Stimulated activated naive B cell treated with anti-CD40 and anti-IgM and Interleukin-4, amounts not matched to agents 10 μg/mL and 1 μg/mL and 100 μg/mL, for 72 hours (primary cell): Measurements from ENCODE around the gene FAM118B.
A peak's percentile ranks its signal among the peaks of the same experiment; 100 is the strongest.

Source experiments
- ATAC-seq, 2 donors: fragments of 150-1000 bp; cut with Tn5 transposase; replicated peaks; 2 replicates each; pipeline ENCODE4 v1.10.0; 2021; ENCODE audit warnings: moderate library complexity in 1 of 2
- DNase-seq: peaks from one replicate; pipeline ENCODE4 v3.0.0; 2021
- H3K27ac Mint-ChIP-seq: one replicate; pipeline ENCODE4 v1.8.0; 2022; ENCODE audit warnings: mild to moderate bottlenecking, mixed read lengths
- H3K27me3 Mint-ChIP-seq, 2 donors: one replicate each; pipeline ENCODE4 v1.8.0; 2022; ENCODE audit warnings: mixed read lengths in 2 of 2
- H3K36me3 Mint-ChIP-seq, 2 donors: one replicate each; pipeline ENCODE4 v1.8.0; 2022; ENCODE audit warnings: mixed read lengths in 2 of 2, mild to moderate bottlenecking in 1 of 2
- H3K4me1 Mint-ChIP-seq, 2 donors: one replicate each; pipeline ENCODE4 v1.8.0; 2022; ENCODE audit warnings: mixed read lengths in 2 of 2, mild to moderate bottlenecking in 1 of 2
- H3K4me3 Mint-ChIP-seq, 2 donors: one replicate each; pipeline ENCODE4 v1.8.0; 2022; ENCODE audit warnings: mild to moderate bottlenecking in 2 of 2, mixed read lengths in 2 of 2, moderate library complexity in 1 of 2
- H3K9me3 Mint-ChIP-seq, 2 donors: one replicate each; pipeline ENCODE4 v1.8.0; 2022; ENCODE audit warnings: mixed read lengths in 2 of 2, mild to moderate bottlenecking in 1 of 2

The FAM118B gene

GRCh38 chr11:126193038-126193478 lies 18.5 kb upstream of the FAM118B start:
- H3K9me3 Mint-ChIP-seq = peaks cover 6 to 8% of the 10 kb centered on the region in 2 donors
- no peak overlapping the region for H3K27ac Mint-ChIP-seq
- peaks cover 16 to 27% of the 10 kb centered on the region in 2 donors for H3K4me1 Mint-ChIP-seq
- DNase-seq (no peak), ATAC-seq (no peak)
- H3K27me3 Mint-ChIP-seq = no peaks in the 10 kb centered on the region
- peaks cover 64 to 75% of the 10 kb centered on the region in 2 donors for H3K36me3 Mint-ChIP-seq
- H3K4me3 Mint-ChIP-seq = no peak overlapping the region

GRCh38 chr11:126194121-126194543 lies 17.4 kb upstream of the FAM118B start:
- Mint-ChIP-seq H3K36me3 (peaks cover 65 to 72% of the 10 kb centered on the region in 2 donors), H3K4me3 (no peak overlapping the region), H3K4me1 (peaks cover 7 to 19% of the 10 kb centered on the region in 2 donors), H3K27me3 (no peaks in the 10 kb centered on the region), H3K27ac (no peak overlapping the region), H3K9me3 (peaks cover 10 to 12% of the 10 kb centered on the region in 2 donors)
- DNase-seq = no peak
- peak; percentile 45 to 53 for ATAC-seq

- DNase-seq (no peak), ATAC-seq (no peak)
- Mint-ChIP-seq H3K4me3 (no peak overlapping the region), H3K36me3 (peaks cover 69 to 79% of the 10 kb centered on the region in 2 donors), H3K9me3 (peaks cover 10 to 12% of the 10 kb centered on the region in 2 donors), H3K4me1 (peaks cover 7 to 16% of the 10 kb centered on the region in 2 donors), H3K27me3 (no peaks in the 10 kb centered on the region), H3K27ac (no peak overlapping the region)
Observed at GRCh38 chr11:126195119-126195518, 16.5 kb upstream of the FAM118B start.

GRCh38 chr11:126197277-126197939 lies 14.2 kb upstream of the FAM118B start:
- no peak overlapping the region for H3K27ac Mint-ChIP-seq
- H3K36me3 Mint-ChIP-seq = peaks cover 59 to 79% of the 10 kb centered on the region in 2 donors
- ATAC-seq (peak in 1 of 2 donors; percentile 45), DNase-seq (no peak)
- H3K27me3 Mint-ChIP-seq = no peaks in the 10 kb centered on the region
- H3K9me3 Mint-ChIP-seq = peaks cover 10 to 12% of the 10 kb centered on the region in 2 donors
- H3K4me1 Mint-ChIP-seq = peaks cover 0 to 16% of the 10 kb centered on the region in 2 donors
- no peak overlapping the region for H3K4me3 Mint-ChIP-seq

GRCh38 chr11:126198648-126199047 lies 12.9 kb upstream of the FAM118B start:
- no peak overlapping the region for H3K4me3 Mint-ChIP-seq
- no peak for DNase-seq

GRCh38 chr11:126202646-126203359 lies 8.8 kb upstream of the FAM118B start:
- DNase-seq (no peak), ATAC-seq (no peak)
- peaks cover 51 to 68% of the 10 kb centered on the region in 2 donors for H3K36me3 Mint-ChIP-seq
- peaks cover 6 to 7% of the 10 kb centered on the region in 2 donors for H3K9me3 Mint-ChIP-seq
- no peak overlapping the region for H3K4me3 Mint-ChIP-seq
- H3K4me1 Mint-ChIP-seq = peaks cover 0 to 5% of the 10 kb centered on the region in 2 donors
- no peaks in the 10 kb centered on the region for H3K27me3 Mint-ChIP-seq
- no peak overlapping the region for H3K27ac Mint-ChIP-seq

More at GRCh38 chr11:126198648-126199047, 12.9 kb upstream of the FAM118B start:
- no peak overlapping the region for H3K27ac Mint-ChIP-seq
- peaks cover 62 to 81% of the 10 kb centered on the region in 2 donors for H3K36me3 Mint-ChIP-seq
- ATAC-seq = no peak
- H3K27me3 Mint-ChIP-seq = no peaks in the 10 kb centered on the region
- H3K4me1 Mint-ChIP-seq = peaks cover 0 to 16% of the 10 kb centered on the region in 2 donors
- peaks cover 10 to 12% of the 10 kb centered on the region in 2 donors for H3K9me3 Mint-ChIP-seq

GRCh38 chr11:126205359-126205758 lies 6.2 kb upstream of the FAM118B start:
- DNase-seq (no peak), ATAC-seq (no peak)
- H3K4me1 Mint-ChIP-seq = peaks cover 5 to 10% of the 10 kb centered on the region in 2 donors
- H3K9me3 Mint-ChIP-seq = no peaks in the 10 kb centered on the region
- peaks cover 39 to 59% of the 10 kb centered on the region in 2 donors for H3K36me3 Mint-ChIP-seq
- no peak overlapping the region for H3K27ac Mint-ChIP-seq
- no peak overlapping the region for H3K4me3 Mint-ChIP-seq
- H3K27me3 Mint-ChIP-seq = no peaks in the 10 kb centered on the region

- DNase-seq (no peak), ATAC-seq (no peak)
- Mint-ChIP-seq H3K27me3 (no peaks in the 10 kb centered on the region), H3K4me1 (peaks cover 19 to 27% of the 10 kb centered on the region in 2 donors), H3K9me3 (no peaks in the 10 kb centered on the region), H3K36me3 (peaks cover 32 to 41% of the 10 kb centered on the region in 2 donors), H3K4me3 (no peak overlapping the region), H3K27ac (no peak overlapping the region)
Observed at GRCh38 chr11:126207896-126208295, 3.7 kb upstream of the FAM118B start.

- Mint-ChIP-seq H3K36me3 (peaks cover 12 to 17% of the 10 kb centered on the region in 2 donors), H3K27ac (peak overlapping the region; percentile 99), H3K9me3 (no peaks in the 10 kb centered on the region), H3K27me3 (no peaks in the 10 kb centered on the region), H3K4me1 (peaks cover 25 to 36% of the 10 kb centered on the region in 2 donors), H3K4me3 (peak overlapping the region; percentile 96 to 98)
- DNase-seq = no peak
- ATAC-seq = no peak
Observed at GRCh38 chr11:126210871-126211235, 729 bp upstream of the FAM118B start.

- H3K36me3 Mint-ChIP-seq = peaks cover 5 to 13% of the 10 kb centered on the region in 2 donors
- peaks cover 32 to 46% of the 10 kb centered on the region in 2 donors for H3K4me1 Mint-ChIP-seq
- H3K27ac Mint-ChIP-seq = peak overlapping the region; percentile 99
- no peaks in the 10 kb centered on the region for H3K9me3 Mint-ChIP-seq
- DNase-seq (no peak), ATAC-seq (no peak)
- H3K27me3 Mint-ChIP-seq = no peaks in the 10 kb centered on the region
- H3K4me3 Mint-ChIP-seq = peak overlapping the region; percentile 96 to 98
Observed at GRCh38 chr11:126212089-126212660, 593 bp downstream of the FAM118B start.

- Mint-ChIP-seq H3K27ac (no peak overlapping the region), H3K9me3 (no peaks in the 10 kb centered on the region), H3K36me3 (peaks cover 1 to 7% of the 10 kb centered on the region in 2 donors), H3K4me1 (peaks cover 42 to 59% of the 10 kb centered on the region in 2 donors), H3K27me3 (no peaks in the 10 kb centered on the region), H3K4me3 (no peak overlapping the region)
- ATAC-seq = no peak
- DNase-seq = no peak
Observed at GRCh38 chr11:126214441-126214840, 2.9 kb downstream of the FAM118B start.

- H3K27ac Mint-ChIP-seq = no peak overlapping the region
- no peaks in the 10 kb centered on the region for H3K9me3 Mint-ChIP-seq
- no peaks in the 10 kb centered on the region for H3K27me3 Mint-ChIP-seq
- H3K4me1 Mint-ChIP-seq = peaks cover 41 to 56% of the 10 kb centered on the region in 2 donors
- H3K36me3 Mint-ChIP-seq = peaks cover 0 to 5% of the 10 kb centered on the region in 2 donors
- DNase-seq = no peak
- no peak overlapping the region for H3K4me3 Mint-ChIP-seq
- no peak for ATAC-seq
Observed at GRCh38 chr11:126214841-126215240, 3.3 kb downstream of the FAM118B start.

GRCh38 chr11:126216526-126217305 lies 5.1 kb downstream of the FAM118B start:
- Mint-ChIP-seq H3K4me1 (peaks cover 37 to 52% of the 10 kb centered on the region in 2 donors), H3K36me3 (peaks cover 3 to 5% of the 10 kb centered on the region in 2 donors), H3K27me3 (no peaks in the 10 kb centered on the region), H3K27ac (no peak overlapping the region), H3K4me3 (no peak overlapping the region), H3K9me3 (no peaks in the 10 kb centered on the region)
- DNase-seq = no peak
- no peak for ATAC-seq

GRCh38 chr11:126217491-126217890 lies 5.9 kb downstream of the FAM118B start:
- no peaks in the 10 kb centered on the region for H3K27me3 Mint-ChIP-seq
- H3K9me3 Mint-ChIP-seq = no peaks in the 10 kb centered on the region
- ATAC-seq (peak in 1 of 2 donors; percentile 34), DNase-seq (no peak)
- no peak overlapping the region for H3K4me3 Mint-ChIP-seq
- H3K27ac Mint-ChIP-seq = no peak overlapping the region
- H3K4me1 Mint-ChIP-seq = peaks cover 35 to 45% of the 10 kb centered on the region in 2 donors
- peaks cover 3 to 12% of the 10 kb centered on the region in 2 donors for H3K36me3 Mint-ChIP-seq
